Vagina (tissue), 2 donors: ENCODE measurements around the gene SLC25A20. TPM values are rescaled to one million over a fixed set of nuclear protein-coding genes. Genes with fewer than 3 reads are reported as not detected.

Experiments used
- DNase-seq, 2 donors: peaks; one replicate each; pipeline ENCODE4 v3.0.0-alpha.2; 2017; ENCODE audit errors: extremely low spot score in 2 of 2
- H3K27ac ChIP-seq: fragments of 200-600 bp; sonication (generic); one replicate; pipeline ENCODE4 v1.5.1; 2019
- H3K27me3 ChIP-seq: fragments of 200-600 bp; sonication (generic); one replicate; pipeline ENCODE4 v1.5.1; 2019
- H3K36me3 ChIP-seq, 2 donors: fragments of 200-600 bp; sonication (generic); one replicate each; pipeline ENCODE4 v1.5.1; 2017 to 2019
- H3K4me1 ChIP-seq: fragments of 200-600 bp; sonication (generic); one replicate; pipeline ENCODE4 v1.5.1; 2019
- H3K4me3 ChIP-seq, 2 donors: fragments of 200-600 bp; sonication (generic); 1 replicate in 1 of 2; 2 replicates in 1 of 2; pipeline ENCODE4 v1.5.1; 2016 to 2019
- H3K9me3 ChIP-seq: fragments of 200-600 bp; sonication (generic); one replicate; pipeline ENCODE4 v1.5.1; 2019
- POLR2A ChIP-seq, 2 donors: fragments of 450-650 bp; IDR thresholded peaks; one replicate each; pipeline ENCODE4 v1.6.1; 2017; ENCODE audit warnings: antibody characterized with exemption in 2 of 2, mild to moderate bottlenecking in 2 of 2, moderate library complexity in 2 of 2
- POLR2AphosphoS5 ChIP-seq, 2 donors: sonication (generic); formaldehyde crosslinking; IDR thresholded peaks; one replicate each; pipeline ENCODE4 v1.9.0; 2017; ENCODE audit warnings: antibody characterized with exemption in 2 of 2, mild to moderate bottlenecking in 2 of 2, low read depth in 1 of 2; ENCODE audit not compliant: insufficient read depth in 1 of 2
- intact Hi-C: fragments of 100-400 bp; cut with DNase I; formaldehyde crosslinking; loops from one replicate; pipeline ENCODE4 v1.15.1; 2023
- total RNA-seq: library from RNA; depleted of rRNA; stranded (reverse); fragments of >200 nt; gene quantifications from one replicate; pipeline ENCODE4 v1.2.3, GENCODE V29; 2016
- TF ChIP-seq, protein P1 (sequence below), 3 experiments: fragments of 450-650 bp in 2 of 3; fragments of 200-600 bp in 1 of 3; sonication (generic) in 1 of 3; IDR thresholded peaks; one replicate each; pipeline ENCODE4 v1.5.1; 2017 to 2019; ENCODE audit warnings: antibody characterized with exemption in 3 of 3, mild to moderate bottlenecking in 2 of 3, moderate library complexity in 2 of 3

Gene SLC25A20
- total RNA-seq, 1 donor from 2014 or later, result 24.1 TPM

DNA sequence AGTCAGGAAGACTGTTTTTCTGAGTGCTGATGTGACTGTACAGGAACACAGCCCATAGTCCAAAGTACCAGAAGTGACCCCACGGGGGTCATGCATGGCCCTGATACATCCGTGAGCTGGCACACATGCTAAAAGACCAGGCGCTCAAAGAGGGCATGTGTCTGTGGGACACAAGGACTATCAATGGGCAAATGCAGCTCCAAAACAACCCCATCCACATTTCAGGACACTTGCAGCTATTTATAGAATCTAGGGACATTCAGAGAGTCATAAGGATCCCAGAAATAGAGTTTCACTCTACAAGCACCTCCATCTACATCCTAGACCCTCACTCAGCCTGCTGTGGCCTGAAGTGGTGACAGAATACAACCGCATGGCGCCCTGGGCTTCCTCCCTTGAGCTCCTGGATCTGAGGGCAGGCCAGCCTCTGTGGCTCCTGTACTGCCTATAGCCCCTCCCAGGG is 17.0 kb downstream of the SLC25A20 start:
- H3K36me3 ChIP-seq, result peaks cover 0 to 14% of the 10 kb centered on the region in 2 donors
- H3K27me3 ChIP-seq, result no peaks in the 10 kb centered on the region
- no peaks in the 10 kb centered on the region for H3K9me3 ChIP-seq
- no peaks in the 10 kb centered on the region for H3K4me1 ChIP-seq
- intact Hi-C loops, result no loop called here
- no peak overlapping the region for H3K4me3 ChIP-seq
- DNase-seq, result no peak
- H3K27ac ChIP-seq, result no peak overlapping the region
- TF ChIP-seq, protein P1, sequence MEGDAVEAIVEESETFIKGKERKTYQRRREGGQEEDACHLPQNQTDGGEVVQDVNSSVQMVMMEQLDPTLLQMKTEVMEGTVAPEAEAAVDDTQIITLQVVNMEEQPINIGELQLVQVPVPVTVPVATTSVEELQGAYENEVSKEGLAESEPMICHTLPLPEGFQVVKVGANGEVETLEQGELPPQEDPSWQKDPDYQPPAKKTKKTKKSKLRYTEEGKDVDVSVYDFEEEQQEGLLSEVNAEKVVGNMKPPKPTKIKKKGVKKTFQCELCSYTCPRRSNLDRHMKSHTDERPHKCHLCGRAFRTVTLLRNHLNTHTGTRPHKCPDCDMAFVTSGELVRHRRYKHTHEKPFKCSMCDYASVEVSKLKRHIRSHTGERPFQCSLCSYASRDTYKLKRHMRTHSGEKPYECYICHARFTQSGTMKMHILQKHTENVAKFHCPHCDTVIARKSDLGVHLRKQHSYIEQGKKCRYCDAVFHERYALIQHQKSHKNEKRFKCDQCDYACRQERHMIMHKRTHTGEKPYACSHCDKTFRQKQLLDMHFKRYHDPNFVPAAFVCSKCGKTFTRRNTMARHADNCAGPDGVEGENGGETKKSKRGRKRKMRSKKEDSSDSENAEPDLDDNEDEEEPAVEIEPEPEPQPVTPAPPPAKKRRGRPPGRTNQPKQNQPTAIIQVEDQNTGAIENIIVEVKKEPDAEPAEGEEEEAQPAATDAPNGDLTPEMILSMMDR (IDR thresholded peaks at IDR 0.05), result no peak

DNA sequence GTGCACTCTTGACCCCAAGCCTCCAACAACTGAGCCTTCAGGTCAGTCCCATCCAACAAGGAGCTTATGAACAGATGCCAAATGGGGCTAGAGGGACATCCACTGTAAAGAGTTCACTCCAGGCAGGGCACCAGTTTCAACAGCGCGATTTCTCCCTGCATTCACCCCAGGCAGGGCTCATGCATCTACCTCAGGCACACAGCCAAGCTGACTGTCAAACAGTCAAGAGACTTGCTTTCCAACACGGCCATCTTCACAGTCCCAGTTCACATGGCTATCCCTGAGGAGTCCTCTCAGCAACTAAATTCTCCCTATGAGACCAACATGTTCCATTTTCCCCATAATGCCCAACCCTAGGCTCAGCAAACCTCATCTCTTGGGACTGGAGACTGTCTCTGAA is 17.7 kb downstream of the SLC25A20 start:
- H3K27me3 ChIP-seq, result no peaks in the 10 kb centered on the region
- H3K9me3 ChIP-seq, result no peaks in the 10 kb centered on the region
- no peaks in the 10 kb centered on the region for H3K4me1 ChIP-seq
- TF ChIP-seq, protein P1 (IDR thresholded peaks at IDR 0.05), result no peak
- no peak for TF ChIP-seq POLR2AphosphoS5 (IDR thresholded peaks at IDR 0.05; ENCODE audit: insufficient read depth in 1 of 2, low read depth in 1 of 2)
- no peak for TF ChIP-seq POLR2A (IDR thresholded peaks at IDR 0.05)
- H3K36me3 ChIP-seq, result peaks cover 0 to 14% of the 10 kb centered on the region in 2 donors
- no peak for DNase-seq
- H3K4me3 ChIP-seq, result no peak overlapping the region
- intact Hi-C loops, result no loop called here
- H3K27ac ChIP-seq, result no peak overlapping the region

DNA sequence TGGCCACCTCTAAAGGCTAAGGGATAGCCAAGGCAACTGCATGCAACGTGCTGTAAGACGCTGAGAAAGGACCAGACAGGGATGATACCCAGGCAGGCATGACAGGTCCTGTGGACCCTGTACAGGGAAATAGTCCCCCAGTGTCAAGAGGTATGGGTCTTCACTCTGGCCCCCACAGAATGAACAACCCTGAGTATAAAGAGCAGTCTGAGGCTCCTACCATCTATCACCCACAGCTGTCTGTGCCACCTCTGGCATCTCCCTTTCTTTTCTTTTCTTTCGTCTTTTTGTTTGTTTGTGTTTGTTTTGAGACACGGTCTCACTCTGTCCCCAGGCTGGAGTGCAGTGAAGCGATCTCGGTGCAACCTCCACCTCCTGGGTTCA is 18.7 kb downstream of the SLC25A20 start:
- no peaks in the 10 kb centered on the region for H3K9me3 ChIP-seq
- no peak overlapping the region for H3K4me3 ChIP-seq
- H3K4me1 ChIP-seq, result no peaks in the 10 kb centered on the region
- no peak for DNase-seq
- intact Hi-C loops, result no loop called here
- peaks cover 0 to 14% of the 10 kb centered on the region in 2 donors for H3K36me3 ChIP-seq
- no peak overlapping the region for H3K27ac ChIP-seq
- TF ChIP-seq, protein P1 (IDR thresholded peaks at IDR 0.05), result no peak
- H3K27me3 ChIP-seq, result no peaks in the 10 kb centered on the region

DNA sequence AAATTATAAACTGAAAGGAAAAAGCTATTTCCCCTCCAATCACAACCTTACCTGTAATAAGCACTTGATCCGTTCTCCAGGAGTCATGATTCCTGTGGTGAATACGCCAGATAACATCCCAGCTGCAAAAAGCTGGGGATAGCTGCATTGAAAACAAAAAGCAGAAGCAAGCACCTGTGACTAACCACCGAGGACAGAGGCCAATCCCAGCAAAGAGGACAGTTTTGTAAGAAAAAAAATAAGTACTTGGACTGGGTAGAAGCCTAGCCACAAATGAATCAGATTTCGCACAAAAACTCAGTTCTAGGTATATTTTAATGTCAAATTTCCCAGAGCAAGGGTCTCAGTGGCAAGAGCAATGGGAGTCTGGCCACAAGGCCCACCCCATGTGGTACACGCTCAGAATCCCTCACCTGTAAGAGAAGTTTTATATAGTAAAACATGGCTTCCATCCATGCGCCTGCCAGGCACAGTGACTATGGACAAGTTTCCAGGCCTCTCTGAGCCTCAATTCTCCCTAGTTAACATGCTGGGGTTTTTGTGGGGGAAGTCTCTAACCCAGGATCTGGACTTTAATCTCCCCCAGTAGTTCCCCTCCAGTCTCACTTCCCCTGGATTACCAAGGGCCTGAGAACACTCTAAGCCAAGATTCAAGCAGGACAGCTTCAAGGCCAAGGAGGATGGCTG is 19.2 kb downstream of the SLC25A20 start:
- intact Hi-C loops, result no loop called here
- no peak overlapping the region for H3K4me3 ChIP-seq
- no peaks in the 10 kb centered on the region for H3K9me3 ChIP-seq
- H3K36me3 ChIP-seq, result peaks cover 0 to 12% of the 10 kb centered on the region in 2 donors
- H3K4me1 ChIP-seq, result no peaks in the 10 kb centered on the region
- no peaks in the 10 kb centered on the region for H3K27me3 ChIP-seq
- no peak for DNase-seq
- no peak overlapping the region for H3K27ac ChIP-seq
- no peak for TF ChIP-seq POLR2AphosphoS5 (IDR thresholded peaks at IDR 0.05; ENCODE audit: insufficient read depth in 1 of 2, low read depth in 1 of 2)
- TF ChIP-seq, protein P1 (IDR thresholded peaks at IDR 0.05), result no peak
- no peak for TF ChIP-seq POLR2A (IDR thresholded peaks at IDR 0.05)

DNA sequence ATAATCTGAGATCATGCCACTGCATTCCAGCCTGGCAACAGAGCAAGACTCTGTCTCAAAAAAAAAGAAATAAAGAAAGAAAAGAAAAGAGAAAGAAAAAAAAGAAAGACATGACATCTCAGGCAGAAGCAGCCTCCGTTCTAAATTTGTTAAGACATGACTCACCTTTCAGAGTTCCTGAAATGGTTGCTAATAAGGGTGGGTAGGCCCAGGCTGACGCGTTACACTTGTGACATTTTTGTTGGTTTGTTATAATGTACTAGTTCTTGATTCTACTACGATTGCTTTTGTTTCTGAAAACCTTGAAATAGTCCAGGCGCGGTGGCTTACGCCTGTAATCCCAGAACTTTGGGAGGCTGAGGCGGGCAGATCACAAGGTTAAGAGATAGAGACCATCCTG is 21.0 kb downstream of the SLC25A20 start:
- no peaks in the 10 kb centered on the region for H3K9me3 ChIP-seq

More for the DNA sequence above, 21.0 kb downstream of the SLC25A20 start:
- no peak for DNase-seq
- H3K4me3 ChIP-seq, result no peak overlapping the region
- peaks cover 0 to 8% of the 10 kb centered on the region in 2 donors for H3K36me3 ChIP-seq
- no peaks in the 10 kb centered on the region for H3K27me3 ChIP-seq
- no peaks in the 10 kb centered on the region for H3K4me1 ChIP-seq
- TF ChIP-seq POLR2A (IDR thresholded peaks at IDR 0.05) (no peak), POLR2AphosphoS5 (IDR thresholded peaks at IDR 0.05; ENCODE audit: insufficient read depth in 1 of 2, low read depth in 1 of 2) (no peak)
- TF ChIP-seq, protein P1 (IDR thresholded peaks at IDR 0.05), result no peak
- intact Hi-C loops, result no loop called here
- no peak overlapping the region for H3K27ac ChIP-seq
